ENCODE data around the gene PLCH1. TPM values are rescaled to one million over a fixed set of nuclear protein-coding genes. Genes with fewer than 3 reads are reported as not detected.
A peak's percentile ranks its signal among the peaks of the same experiment; 100 is the strongest.

PLCH1 gene
- total RNA-seq, 1 experiment from 2014 or later: 5.2 TPM

DNA sequence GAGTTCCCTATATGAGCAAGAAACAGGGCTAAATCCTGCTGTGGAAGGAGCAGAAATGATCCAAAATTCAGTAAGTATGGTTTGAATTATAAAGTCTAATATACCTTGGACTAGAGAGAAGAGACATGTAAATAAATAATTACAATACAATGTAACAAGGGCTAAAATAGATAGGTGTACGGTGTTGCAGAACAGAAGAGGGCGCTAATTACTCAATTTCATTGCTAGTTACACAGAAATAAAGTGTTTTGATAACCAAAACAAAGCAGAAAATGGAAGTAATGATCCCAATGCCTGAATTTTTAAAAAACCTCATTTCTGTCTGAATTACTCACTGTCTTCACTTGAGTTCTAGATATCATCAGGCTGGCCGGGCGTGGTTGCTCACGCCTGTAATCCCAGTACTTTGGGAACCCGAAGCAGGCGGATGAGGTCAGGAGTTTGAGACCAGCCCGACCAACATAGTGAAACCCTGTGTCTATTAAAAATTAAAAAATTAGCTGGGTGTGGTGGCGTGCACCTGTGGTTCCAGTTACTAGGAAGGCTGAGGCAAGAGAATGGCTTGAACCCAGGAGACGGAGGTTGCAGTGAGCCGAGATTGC lies 8.3 kb upstream of the PLCH1 start:
- H3K27me3 ChIP-seq (ENCODE audit: control insufficient read depth, insufficient read depth, low read length): no peaks in the 10 kb centered on the region
- no peaks in the 10 kb centered on the region for H3K36me3 ChIP-seq (replicated peaks; ENCODE audit: control insufficient read depth, insufficient read depth, low read length)
- DNase-seq: no peak
- H3K4me3 ChIP-seq (ENCODE audit: insufficient read depth, low read depth, low read length): no peak overlapping the region

DNA sequence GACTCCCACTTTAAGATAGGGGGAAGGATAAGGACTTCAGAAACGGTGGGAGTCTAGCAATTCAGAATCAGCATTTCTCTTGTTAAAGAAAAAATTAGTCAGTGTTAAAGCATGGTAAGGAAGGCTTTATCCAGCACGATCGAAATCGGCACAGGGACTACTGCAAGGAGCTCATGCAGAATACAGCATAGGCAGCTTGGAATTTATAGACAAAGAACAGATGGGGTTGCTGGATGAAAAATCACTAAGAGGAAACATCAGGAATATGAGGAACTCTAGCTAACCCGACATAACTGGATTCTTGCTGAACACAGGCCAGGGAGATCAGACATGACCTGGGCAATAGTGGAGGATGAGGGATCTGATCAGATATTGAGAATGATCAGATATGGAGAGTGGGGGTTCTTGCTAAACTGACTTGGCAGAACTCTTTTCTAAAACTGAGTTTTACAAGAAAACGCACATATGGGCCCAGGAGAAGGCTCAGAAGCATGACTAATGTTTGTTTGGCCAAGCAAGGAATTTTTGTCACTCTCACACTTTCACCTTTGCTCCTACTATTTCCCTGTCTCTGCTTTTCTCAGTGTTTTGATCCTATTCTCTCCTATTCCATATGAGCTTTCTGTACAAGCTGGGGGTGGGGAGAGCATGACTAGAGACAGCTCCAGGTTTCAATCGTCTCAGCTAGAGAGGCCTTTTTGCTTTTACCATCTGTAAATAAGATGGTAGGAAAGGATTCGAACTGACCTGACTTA lies 3.9 kb upstream of the PLCH1 start:
- no peaks in the 10 kb centered on the region for H3K36me3 ChIP-seq (replicated peaks; ENCODE audit: control insufficient read depth, insufficient read depth, low read length)

DNA sequence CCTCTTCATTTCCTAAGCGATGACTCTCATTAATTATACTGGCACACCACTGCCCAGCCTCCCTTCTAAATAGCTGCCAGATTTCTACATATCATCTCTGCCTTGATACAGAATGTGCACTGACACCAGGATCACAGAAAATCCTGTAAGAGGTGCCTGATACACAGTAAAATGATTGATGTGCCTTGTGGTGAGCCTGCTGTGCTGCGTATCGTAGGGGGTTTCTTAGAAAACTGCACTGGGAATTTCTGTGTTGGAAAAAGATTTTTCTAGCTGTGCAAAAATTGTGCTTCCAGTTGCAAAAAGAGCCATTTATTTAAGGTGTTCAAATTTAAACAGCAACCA lies 3.0 kb upstream of the PLCH1 start:
- DNase-seq: no peak
- Histone ChIP-seq H3K36me3 (replicated peaks; ENCODE audit: control insufficient read depth, insufficient read depth, low read length) (no peaks in the 10 kb centered on the region), H3K4me3 (ENCODE audit: insufficient read depth, low read depth, low read length) (no peak overlapping the region), H3K27me3 (ENCODE audit: control insufficient read depth, insufficient read depth, low read length) (no peaks in the 10 kb centered on the region; the same call in 1 of the 2 replicates)

More for the DNA sequence above, 3.9 kb upstream of the PLCH1 start:
- Histone ChIP-seq H3K27me3 (ENCODE audit: control insufficient read depth, insufficient read depth, low read length) (no peaks in the 10 kb centered on the region; the same call in 1 of the 2 replicates), H3K4me3 (ENCODE audit: insufficient read depth, low read depth, low read length) (no peak overlapping the region)
- DNase-seq: no peak

DNA sequence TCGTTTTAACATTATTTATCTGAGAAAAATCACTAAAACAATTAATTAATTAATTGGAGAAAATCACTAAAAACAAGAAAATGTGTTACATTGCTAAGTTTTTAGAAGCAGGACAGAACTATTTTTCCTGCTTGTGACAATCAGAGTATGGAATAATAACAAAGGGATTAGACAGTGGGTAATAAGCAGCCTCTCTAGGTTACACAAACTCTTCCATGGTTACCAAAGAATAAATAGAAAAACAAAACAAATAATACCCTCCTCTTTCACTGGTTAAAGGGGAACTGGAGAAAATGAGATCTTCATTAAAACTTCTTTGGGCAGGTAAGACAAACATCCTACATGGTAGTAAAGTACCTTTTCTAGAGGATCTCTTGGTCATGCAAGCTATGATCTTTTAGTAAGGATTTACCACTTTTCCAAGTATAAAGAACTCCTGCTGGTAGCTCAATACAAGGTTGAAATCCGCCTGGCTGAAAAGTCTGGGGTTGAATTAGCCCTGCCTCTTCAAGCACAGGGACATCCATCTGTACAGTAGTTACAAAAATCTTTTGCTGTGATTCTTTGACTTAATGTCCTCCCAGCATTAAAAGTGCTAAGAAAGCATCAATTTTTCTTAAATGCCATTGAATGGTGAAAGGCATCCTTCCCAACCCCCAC lies 2.5 kb upstream of the PLCH1 start:
- no peaks in the 10 kb centered on the region for H3K36me3 ChIP-seq (replicated peaks; ENCODE audit: control insufficient read depth, insufficient read depth, low read length)
- H3K4me3 ChIP-seq (ENCODE audit: insufficient read depth, low read depth, low read length): no peak overlapping the region
- no peaks in the 10 kb centered on the region; the same call in 1 of the 2 replicates for H3K27me3 ChIP-seq (ENCODE audit: control insufficient read depth, insufficient read depth, low read length)
- no peak for DNase-seq

DNA sequence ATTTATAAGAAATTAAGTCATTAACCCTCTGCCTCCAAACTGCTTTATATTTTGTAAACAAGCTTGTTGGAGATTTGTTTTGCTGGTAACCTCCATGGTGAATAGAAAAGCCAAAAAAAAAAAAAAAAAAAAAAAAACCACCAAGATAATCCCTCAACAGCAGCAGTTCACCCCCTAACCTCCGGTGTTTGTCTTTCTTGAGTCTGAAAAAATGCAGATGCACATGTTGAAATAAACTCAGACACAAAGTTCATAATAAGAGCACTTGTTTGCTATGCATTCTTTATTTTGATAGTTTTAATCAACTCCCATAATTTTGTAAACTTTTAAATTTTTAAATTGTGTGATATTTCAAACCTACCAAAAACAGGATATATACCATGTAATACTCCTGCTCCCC lies 1.8 kb upstream of the PLCH1 start:
- Histone ChIP-seq H3K36me3 (replicated peaks; ENCODE audit: control insufficient read depth, insufficient read depth, low read length) (no peaks in the 10 kb centered on the region), H3K27me3 (ENCODE audit: control insufficient read depth, insufficient read depth, low read length) (no peaks in the 10 kb centered on the region; the same call in 1 of the 2 replicates), H3K4me3 (ENCODE audit: insufficient read depth, low read depth, low read length) (no peak overlapping the region)
- no peak for DNase-seq

DNA sequence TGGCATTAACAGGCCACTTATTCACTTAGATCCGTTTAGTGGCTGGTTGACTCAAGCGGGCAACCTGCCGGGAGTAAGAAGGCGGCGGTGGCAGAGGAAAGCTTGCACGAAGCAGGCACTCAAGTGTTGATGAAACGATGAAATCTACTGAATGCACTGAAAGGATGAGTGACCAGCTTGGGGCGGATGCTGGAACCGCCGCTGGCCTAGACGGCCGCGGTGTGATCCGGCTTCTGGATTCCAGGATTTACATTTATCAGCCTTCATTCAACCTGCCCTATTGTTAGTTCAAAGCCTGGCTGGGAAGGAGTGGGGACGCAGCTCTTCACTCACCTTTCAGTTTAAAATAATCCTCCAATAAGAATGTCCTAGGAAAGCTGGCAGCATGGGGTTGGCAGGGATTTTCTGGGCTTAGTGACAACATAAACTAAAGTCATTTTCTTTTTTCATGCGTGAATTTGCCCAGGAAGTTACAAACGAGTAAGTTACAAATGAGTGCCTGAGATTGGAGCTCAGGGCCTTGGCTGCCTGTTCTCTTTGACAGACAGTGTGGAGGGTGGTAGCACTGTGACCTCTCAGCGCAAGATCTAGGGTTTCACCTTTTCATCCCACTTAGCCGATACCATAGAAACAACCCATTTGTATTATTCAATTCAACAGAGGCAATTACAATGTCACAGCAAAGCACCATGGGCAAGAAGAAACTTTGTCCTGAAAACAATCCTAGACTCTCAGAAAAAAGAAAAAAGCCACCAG lies 1.1 kb upstream of the PLCH1 start:
- DNase-seq: peak; percentile 71
- Histone ChIP-seq H3K27me3 (ENCODE audit: control insufficient read depth, insufficient read depth, low read length) (no peaks in the 10 kb centered on the region; the same call in 1 of the 2 replicates), H3K4me3 (ENCODE audit: insufficient read depth, low read depth, low read length) (peak overlapping the region; percentile 14; the same call in 1 of the 2 replicates), H3K36me3 (replicated peaks; ENCODE audit: control insufficient read depth, insufficient read depth, low read length) (no peaks in the 10 kb centered on the region)

DNA sequence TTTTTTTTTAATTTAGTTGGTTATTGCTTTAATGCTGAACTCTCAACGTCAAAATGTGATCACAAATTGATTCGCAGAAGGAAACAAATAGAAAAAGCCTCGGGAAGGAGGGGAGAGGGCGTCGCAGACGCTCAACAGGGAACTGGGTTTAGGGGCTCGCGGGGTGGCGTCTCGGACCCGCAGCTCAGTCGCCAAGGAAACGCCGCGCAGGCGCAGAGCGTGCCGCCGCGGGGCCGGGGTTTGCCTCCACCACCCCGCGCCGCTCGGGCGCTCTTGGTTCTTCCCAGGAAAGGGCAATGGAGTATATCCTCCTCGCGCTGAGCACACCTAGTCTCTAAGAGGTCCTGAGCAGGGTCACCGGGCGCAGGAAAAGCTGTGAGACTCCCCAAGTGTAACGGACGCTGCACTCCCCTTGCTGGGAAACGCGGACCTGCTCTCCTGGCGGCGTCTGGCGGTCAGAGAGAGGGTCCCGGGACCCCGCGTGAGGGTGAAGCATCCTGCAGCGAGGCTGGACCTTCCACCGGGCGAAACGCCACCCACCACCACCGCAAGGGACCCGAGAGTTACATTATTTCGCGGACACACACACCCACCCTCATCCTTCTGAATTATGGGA lies 753 bp downstream of the PLCH1 start:
- H3K4me3 ChIP-seq (ENCODE audit: insufficient read depth, low read depth, low read length): peak overlapping the region; percentile 94
- H3K27me3 ChIP-seq (ENCODE audit: control insufficient read depth, insufficient read depth, low read length): no peaks in the 10 kb centered on the region; the same call in 1 of the 2 replicates
- DNase-seq: peak; percentile 95
- H3K36me3 ChIP-seq (replicated peaks; ENCODE audit: control insufficient read depth, insufficient read depth, low read length): no peaks in the 10 kb centered on the region

DNA sequence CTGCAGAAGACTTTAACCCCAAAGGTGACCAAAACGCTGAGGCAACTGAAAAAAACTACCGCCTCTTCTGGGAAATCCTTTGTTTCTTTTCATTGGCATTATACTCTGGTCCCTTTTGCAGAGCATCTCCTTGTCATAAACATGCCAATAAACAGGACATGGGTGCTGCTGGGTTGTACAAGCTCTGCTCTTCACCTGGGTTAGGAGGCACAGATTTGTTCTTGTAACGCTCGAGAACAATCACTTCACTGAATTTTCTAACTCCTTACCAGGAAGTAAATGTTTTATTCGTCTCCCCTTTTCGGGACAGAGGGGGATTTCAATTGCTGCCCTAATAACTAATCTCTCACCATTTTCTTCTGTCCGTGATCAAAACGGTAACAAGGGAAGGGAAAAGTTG lies 1.3 kb downstream of the PLCH1 start:
- no peaks in the 10 kb centered on the region; the same call in 1 of the 2 replicates for H3K27me3 ChIP-seq (ENCODE audit: control insufficient read depth, insufficient read depth, low read length)
- DNase-seq: no peak
- H3K4me3 ChIP-seq (ENCODE audit: insufficient read depth, low read depth, low read length): peak overlapping the region; percentile 94
- H3K36me3 ChIP-seq (replicated peaks; ENCODE audit: control insufficient read depth, insufficient read depth, low read length): no peaks in the 10 kb centered on the region

DNA sequence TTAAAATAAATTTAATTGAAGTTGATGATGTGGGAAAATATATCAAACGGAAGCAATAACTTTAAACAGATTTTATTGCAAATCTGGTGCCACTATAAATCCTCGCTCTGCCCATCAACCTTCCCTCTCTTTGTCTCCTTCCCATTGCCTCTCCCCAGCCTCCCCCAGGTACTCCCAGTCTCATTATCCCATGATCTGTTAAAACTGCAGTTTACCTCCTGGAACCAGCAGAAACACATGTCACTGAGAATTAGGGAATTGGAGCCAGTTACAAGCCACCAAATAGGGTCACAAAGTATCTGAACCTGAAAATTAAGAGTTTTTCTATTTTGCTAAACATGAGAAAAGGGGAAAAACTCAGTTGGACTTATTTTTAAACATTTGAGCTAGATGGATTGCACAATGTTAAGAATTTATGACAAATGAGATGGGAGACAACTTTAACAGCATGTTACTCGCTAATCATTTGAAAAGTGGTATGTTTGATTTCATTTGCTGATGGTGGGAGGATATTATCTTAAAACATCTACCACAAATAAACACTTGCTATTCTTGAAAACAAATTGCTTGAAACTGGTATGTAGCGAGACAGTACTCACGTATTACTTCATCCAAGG lies 2.4 kb downstream of the PLCH1 start:
- H3K27me3 ChIP-seq (ENCODE audit: control insufficient read depth, insufficient read depth, low read length): no peaks in the 10 kb centered on the region; the same call in 1 of the 2 replicates

DNA sequence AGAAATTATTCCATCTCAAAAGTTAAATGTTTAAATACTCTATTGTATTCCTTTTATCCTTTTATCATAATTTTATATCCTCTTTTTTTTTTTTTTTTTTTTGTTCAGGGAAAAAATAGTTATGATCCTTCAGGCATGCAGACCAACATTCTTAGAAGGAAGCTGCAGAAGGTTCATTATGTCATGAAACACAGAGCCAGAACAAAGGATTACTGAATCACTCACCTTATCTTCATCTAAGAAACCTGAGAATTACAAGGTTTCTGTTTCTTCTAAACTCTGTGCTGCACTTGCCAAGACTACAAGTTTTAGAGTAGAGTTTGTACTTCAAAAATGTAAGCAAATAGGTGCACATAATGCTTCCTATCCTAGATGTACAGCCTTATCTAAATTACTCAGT lies 3.3 kb downstream of the PLCH1 start:
- Histone ChIP-seq H3K36me3 (replicated peaks; ENCODE audit: control insufficient read depth, insufficient read depth, low read length) (no peaks in the 10 kb centered on the region), H3K4me3 (ENCODE audit: insufficient read depth, low read depth, low read length) (no peak overlapping the region), H3K27me3 (ENCODE audit: control insufficient read depth, insufficient read depth, low read length) (no peaks in the 10 kb centered on the region; the same call in 1 of the 2 replicates)
- DNase-seq: no peak

More for the DNA sequence above, 2.4 kb downstream of the PLCH1 start:
- Histone ChIP-seq H3K36me3 (replicated peaks; ENCODE audit: control insufficient read depth, insufficient read depth, low read length) (no peaks in the 10 kb centered on the region), H3K4me3 (ENCODE audit: insufficient read depth, low read depth, low read length) (no peak overlapping the region)
- no peak for DNase-seq

DNA sequence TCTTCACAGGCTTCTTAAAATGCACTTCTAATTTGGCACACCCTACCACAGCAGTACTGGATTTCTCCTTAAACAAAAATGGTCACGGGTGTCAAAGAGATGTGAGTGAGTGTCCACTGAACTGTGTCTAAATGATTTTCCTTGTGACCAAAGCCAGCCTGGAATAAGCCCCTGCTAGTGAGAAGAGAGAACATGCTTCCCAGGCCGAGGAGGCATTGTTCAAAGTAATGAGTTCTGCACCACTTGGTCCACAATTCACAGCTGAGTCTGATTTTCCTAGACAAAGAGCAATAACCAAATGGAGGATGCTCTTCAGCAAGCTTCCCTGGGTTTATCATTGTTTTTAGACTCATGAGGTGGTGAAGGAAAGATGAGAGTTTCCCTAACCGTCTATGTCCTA lies 3.8 kb downstream of the PLCH1 start:
- Histone ChIP-seq H3K4me3 (ENCODE audit: insufficient read depth, low read depth, low read length) (no peak overlapping the region), H3K27me3 (ENCODE audit: control insufficient read depth, insufficient read depth, low read length) (no peaks in the 10 kb centered on the region; the same call in 1 of the 2 replicates), H3K36me3 (replicated peaks; ENCODE audit: control insufficient read depth, insufficient read depth, low read length) (no peaks in the 10 kb centered on the region)
- no peak for DNase-seq

DNA sequence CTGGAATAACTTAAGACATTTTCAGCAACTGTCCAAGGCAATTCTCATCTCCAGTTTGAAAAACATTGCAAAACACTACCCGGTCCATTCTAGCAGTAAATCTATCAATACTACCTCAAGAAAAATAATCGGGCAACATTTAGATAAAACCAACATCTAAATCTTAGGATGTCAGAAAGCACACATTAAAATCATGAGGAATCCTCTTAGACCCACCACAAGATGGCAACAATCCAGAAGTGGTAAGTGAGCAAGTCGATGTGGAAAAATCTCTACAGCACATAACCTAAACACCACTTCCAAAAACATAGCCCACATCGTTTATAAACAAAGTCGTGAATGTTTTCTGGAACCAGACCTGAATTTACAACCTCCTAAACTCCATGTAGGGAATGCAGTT lies 5.7 kb downstream of the PLCH1 start:
- H3K4me3 ChIP-seq (ENCODE audit: insufficient read depth, low read depth, low read length): no peak overlapping the region
- no peak for DNase-seq
- no peaks in the 10 kb centered on the region for H3K27me3 ChIP-seq (ENCODE audit: control insufficient read depth, insufficient read depth, low read length)
- H3K36me3 ChIP-seq (replicated peaks; ENCODE audit: control insufficient read depth, insufficient read depth, low read length): no peaks in the 10 kb centered on the region

DNA sequence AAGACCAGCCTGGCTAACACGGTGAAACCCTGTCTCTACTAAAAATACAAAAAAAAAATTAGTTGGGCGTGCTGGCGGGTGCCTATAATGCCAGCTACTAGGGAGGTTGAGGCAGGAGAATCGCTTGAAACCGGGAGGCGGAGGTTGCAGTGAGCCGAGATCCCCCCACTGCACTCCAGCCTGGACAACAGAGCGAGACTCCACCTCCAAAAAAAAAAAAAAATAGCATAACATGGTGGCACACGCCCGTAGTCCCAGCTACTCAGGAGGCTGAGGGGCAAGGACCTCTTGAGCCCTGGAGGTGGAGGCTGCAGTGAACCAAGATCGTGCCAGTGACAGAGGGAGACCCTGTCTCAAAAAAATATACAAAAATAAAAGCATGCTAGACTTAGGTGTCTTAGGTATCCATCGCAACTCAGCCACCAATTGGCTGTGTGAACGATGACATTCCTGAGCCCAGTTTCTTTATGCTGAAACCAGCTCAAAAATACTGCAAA lies 6.2 kb downstream of the PLCH1 start:
- DNase-seq: no peak
- Histone ChIP-seq H3K36me3 (replicated peaks; ENCODE audit: control insufficient read depth, insufficient read depth, low read length) (no peaks in the 10 kb centered on the region), H3K4me3 (ENCODE audit: insufficient read depth, low read depth, low read length) (no peak overlapping the region), H3K27me3 (ENCODE audit: control insufficient read depth, insufficient read depth, low read length) (no peaks in the 10 kb centered on the region)
